RPMI7951 (cell line): ENCODE results near the gene ETS2. TPM values are rescaled to one million over a fixed set of nuclear protein-coding genes. Genes with fewer than 3 reads are reported as not detected.
"Not testable (repeated sequence)": the region's sequence is repeated elsewhere in the genome, so short reads cannot be mapped to it uniquely, and the experiment has no call there.

Experiments
- DNase-seq: peaks from one replicate; pipeline ENCODE4 v3.0.0-alpha.2; 2012; ENCODE audit warnings: low read depth
- total RNA-seq: library from RNA; depleted of rRNA; stranded (reverse); fragments of >200 nt; shearing (Covaris generic); gene quantifications from 2 replicates; pipeline ENCODE4 v1.2.3, GENCODE V29; 2014

ETS2 gene
- total RNA-seq, 1 experiment from 2014 or later = 16.0 TPM

GRCh38 chr21:38837806-38838461 is 32.2 kb downstream of the ETS2 start:
- no peak for DNase-seq

GRCh38 chr21:38838598-38839327 is 33.0 kb downstream of the ETS2 start:
- no peak for DNase-seq

GRCh38 chr21:38839328-38840286 is 33.9 kb downstream of the ETS2 start:
- peak; percentile 89 for DNase-seq

GRCh38 chr21:38840456-38841300 is 34.9 kb downstream of the ETS2 start:
- DNase-seq = peak; percentile 66

GRCh38 chr21:38841472-38841871 is 35.7 kb downstream of the ETS2 start:
- no peak for DNase-seq

GRCh38 chr21:38842079-38842478 is 36.4 kb downstream of the ETS2 start:
- DNase-seq = no peak

GRCh38 chr21:38843379-38843778 is 37.6 kb downstream of the ETS2 start:
- DNase-seq = no peak

GRCh38 chr21:38843806-38844503 is 38.2 kb downstream of the ETS2 start:
- no peak for DNase-seq

- not testable (repeated sequence) for DNase-seq
These were observed 39.6 kb downstream of the ETS2 start for GRCh38 chr21:38845374-38845773.

- DNase-seq = no peak
These were observed 41.8 kb downstream of the ETS2 start for GRCh38 chr21:38847556-38847955.

- no peak for DNase-seq
These were observed 42.5 kb downstream of the ETS2 start for GRCh38 chr21:38848187-38848609.

GRCh38 chr21:38849776-38850175 is 44.0 kb downstream of the ETS2 start:
- DNase-seq = no peak

- DNase-seq = no peak
These were observed 44.7 kb downstream of the ETS2 start for GRCh38 chr21:38850277-38850951.

- no peak for DNase-seq
These were observed 45.4 kb downstream of the ETS2 start for GRCh38 chr21:38851101-38851500.

GRCh38 chr21:38852278-38852677 is 46.5 kb downstream of the ETS2 start:
- DNase-seq = no peak

GRCh38 chr21:38852708-38853107 is 47.0 kb downstream of the ETS2 start:
- DNase-seq = no peak

- peak; percentile 95 for DNase-seq
These were observed 47.7 kb downstream of the ETS2 start for GRCh38 chr21:38853421-38853919.

- no peak for DNase-seq
These were observed 51.6 kb downstream of the ETS2 start for GRCh38 chr21:38857152-38857825.
